Liver (tissue), 3 donors: ENCODE results near the gene FLT1.
A peak's percentile ranks its signal among the peaks of the same experiment; 100 is the strongest.

Experiments used
- ATF3 ChIP-seq: IDR thresholded peaks from 2 replicates; pipeline ENCODE4 v1.6.1; 2016; ENCODE audit warnings: antibody characterized with exemption
- CTCF ChIP-seq: fragments of 150-350 bp; IDR thresholded peaks from 2 replicates; pipeline ENCODE4 v1.5.1; 2017; ENCODE audit warnings: improper control_type of control experiment, low read depth, low read length; ENCODE audit not compliant: missing input control
- EGR1 ChIP-seq, 2 donors: IDR thresholded peaks; 2 replicates each; pipeline ENCODE4 v1.6.1; 2016 to 2018; ENCODE audit warnings: antibody characterized with exemption in 2 of 2, low read depth in 2 of 2
- JUND ChIP-seq, 2 donors: IDR thresholded peaks; 2 replicates each; pipeline ENCODE4 v1.6.1; 2016; ENCODE audit warnings: antibody characterized with exemption in 2 of 2
- RAD21 ChIP-seq, 2 donors: IDR thresholded peaks; 2 replicates each; pipeline ENCODE4 v1.6.1; 2016; ENCODE audit warnings: antibody characterized with exemption in 2 of 2, mild to moderate bottlenecking in 2 of 2
- RXRA ChIP-seq, 2 donors: IDR thresholded peaks; 2 replicates each; pipeline ENCODE4 v1.6.1; 2017 to 2018; ENCODE audit warnings: antibody characterized with exemption in 2 of 2, mild to moderate bottlenecking in 1 of 2
- SP1 ChIP-seq: IDR thresholded peaks from 2 replicates; pipeline ENCODE4 v1.6.1; 2018; ENCODE audit warnings: antibody characterized with exemption, mild to moderate bottlenecking
- donor health status: healthy.
- donor health status: healthy.

DNA sequence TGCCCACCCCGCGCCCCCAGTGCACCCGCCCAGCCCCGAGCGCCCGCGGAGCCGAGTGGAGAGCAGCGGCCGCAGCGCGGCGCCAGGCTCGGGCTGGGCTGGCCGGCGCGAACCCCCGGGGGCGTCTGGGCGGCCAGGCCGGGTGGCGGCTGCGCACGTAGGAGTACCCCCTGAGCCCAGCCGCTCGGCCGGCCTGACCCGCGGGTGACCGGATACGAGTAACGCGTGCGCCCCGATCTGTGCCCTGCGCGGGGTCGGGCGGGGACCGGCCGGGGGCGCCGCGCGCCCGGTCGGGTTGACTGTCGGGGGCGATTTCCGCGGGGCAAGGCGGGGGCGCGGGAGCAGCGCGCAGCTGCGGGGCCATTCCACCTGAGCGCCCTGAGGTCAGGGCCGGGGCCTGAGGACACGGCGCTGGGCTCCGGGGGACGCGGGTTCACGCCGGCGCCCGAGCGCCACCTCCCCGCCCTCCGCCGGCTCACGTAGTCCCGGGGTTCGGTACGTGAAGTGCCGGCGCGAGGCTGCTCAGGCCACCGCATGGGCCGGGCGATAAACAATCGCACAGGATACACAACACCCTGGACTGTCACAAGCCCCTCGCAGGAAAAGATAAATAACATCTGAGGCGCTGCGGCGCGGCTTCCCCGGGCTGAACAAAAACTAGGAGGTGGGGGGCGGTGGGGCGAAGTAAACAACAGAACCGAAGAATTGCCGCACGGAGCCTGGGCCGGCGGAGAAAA lies 37.6 kb upstream of the FLT1 start:
- TF ChIP-seq SP1 = peak; percentile 13
- TF ChIP-seq CTCF = no peak
- no peak for TF ChIP-seq JUND (IDR thresholded peaks at IDR 0.05)
- TF ChIP-seq EGR1 (IDR thresholded peaks at IDR 0.05; ENCODE audit: low read depth in 2 of 2) = no peak
- TF ChIP-seq ATF3 = no peak
- peak; percentile 18 to 25 for TF ChIP-seq RAD21 (IDR thresholded peaks at IDR 0.05)
- no peak for TF ChIP-seq RXRA (IDR thresholded peaks at IDR 0.05)
